Measurements from ENCODE around the gene TEX48. TPM values are rescaled to one million over a fixed set of nuclear protein-coding genes. Genes with fewer than 3 reads are reported as not detected.

The TEX48 gene
- total RNA-seq, 4 donors from 2014 or later, result not detected

DNA sequence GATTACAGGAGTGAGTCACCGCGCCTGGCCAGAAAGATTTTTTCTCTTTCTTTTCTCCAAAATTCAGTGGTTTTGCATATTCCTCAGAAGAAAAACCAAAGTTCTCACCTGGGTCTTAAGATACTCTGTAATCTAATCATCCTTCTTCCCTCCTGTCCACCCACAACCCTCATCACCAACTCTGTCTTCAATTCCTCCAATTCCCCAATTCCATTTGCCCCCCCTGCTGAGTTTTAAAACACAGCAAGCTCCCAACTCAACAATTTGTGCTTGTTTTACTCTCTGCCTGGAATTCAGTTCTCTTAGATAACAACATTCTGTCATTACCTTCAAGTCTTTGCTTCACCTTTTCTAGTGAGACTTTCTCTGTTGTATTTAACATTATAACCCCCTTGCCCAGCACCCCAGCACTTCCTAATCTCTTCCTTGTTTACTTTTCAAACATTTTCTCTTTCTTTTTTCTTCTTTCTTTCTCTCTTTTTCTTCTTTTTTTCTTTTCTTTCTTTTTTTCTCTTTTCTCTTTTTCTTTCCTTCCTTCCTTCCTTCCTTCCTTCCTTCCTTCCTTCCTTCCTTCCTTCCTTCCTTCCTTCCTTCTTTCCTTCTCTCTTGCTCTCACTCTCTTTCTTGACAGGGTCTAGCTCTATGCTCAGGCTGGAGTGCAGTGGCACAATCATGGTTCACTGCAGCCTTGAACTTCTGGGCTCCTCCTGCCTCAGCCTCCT is 7.8 kb downstream of the TEX48 start:
- WGBS, 2 donors, result 97 to 100% methylated on average over 2 of the region's 2 CpGs
- no peak for DNase-seq (ENCODE audit: low spot score in 2 of 2)
- intact Hi-C loops (cut with DNase I; ENCODE audit: low total_unique reads), result no loop called here
- no peak overlapping the region for H3K4me3 ChIP-seq (ENCODE audit: low read depth, poor library complexity, severe bottlenecking)
- TF ChIP-seq POLR2A (IDR thresholded peaks at IDR 0.05), result no peak
- TF ChIP-seq CTCF (IDR thresholded peaks at IDR 0.05), result no peak

GRCh38 chr9:114671605-114672004 is 10.4 kb downstream of the TEX48 start:
- H3K4me3 ChIP-seq (ENCODE audit: low read depth, poor library complexity, severe bottlenecking), result no peak overlapping the region
- intact Hi-C loops (cut with DNase I; ENCODE audit: low total_unique reads), result no loop called here
- TF ChIP-seq POLR2A (IDR thresholded peaks at IDR 0.05), result no peak
- TF ChIP-seq CTCF (IDR thresholded peaks at IDR 0.05), result no peak
- WGBS, 2 donors, result 40 to 50% methylated on average over 1 of the region's 1 CpG
- DNase-seq (ENCODE audit: low spot score in 2 of 2), result no peak

DNA sequence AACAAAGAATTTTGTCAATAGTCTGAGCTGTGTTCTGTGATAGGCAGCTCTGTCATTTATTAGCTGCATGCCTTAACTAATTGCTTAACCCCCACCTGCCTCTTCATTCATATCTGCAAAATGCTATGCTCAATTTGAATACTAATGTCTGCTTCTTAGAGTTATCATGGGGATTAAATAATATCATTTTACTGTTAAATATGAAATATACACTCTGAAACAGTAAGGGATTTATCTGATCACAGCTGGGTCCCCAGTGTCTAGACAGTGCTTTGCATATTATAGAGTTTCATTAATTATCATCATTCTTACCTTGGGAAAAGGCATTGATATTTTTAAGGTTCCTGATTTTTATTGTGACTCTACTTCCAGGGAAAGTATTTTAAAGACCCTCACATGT is 12.0 kb downstream of the TEX48 start:
- no peak overlapping the region for H3K4me3 ChIP-seq (ENCODE audit: low read depth, poor library complexity, severe bottlenecking)
- intact Hi-C loops (cut with DNase I; ENCODE audit: low total_unique reads), result no loop called here
- no peak for TF ChIP-seq POLR2A (IDR thresholded peaks at IDR 0.05)
- no peak for TF ChIP-seq CTCF (IDR thresholded peaks at IDR 0.05)
- DNase-seq (ENCODE audit: low spot score in 2 of 2), result no peak

DNA sequence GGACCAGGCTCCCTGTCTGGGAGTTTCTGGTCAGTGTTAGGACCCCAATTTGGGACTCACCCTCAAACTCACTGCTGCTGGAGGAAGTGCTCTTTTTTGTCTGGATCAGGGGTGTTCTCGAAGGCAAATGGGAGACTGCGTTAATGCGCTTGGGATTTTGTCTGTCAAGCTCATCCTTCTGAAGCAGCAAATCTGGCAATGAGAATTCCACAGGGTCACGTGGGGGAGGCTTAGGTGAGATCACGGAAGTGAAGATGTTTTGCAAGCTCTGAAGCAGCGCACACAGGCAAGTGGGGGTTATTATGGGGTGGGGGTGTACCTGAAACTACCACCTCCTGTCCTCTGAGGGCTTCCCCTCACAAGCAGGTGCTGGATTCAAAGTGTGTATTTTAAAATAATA is 13.8 kb downstream of the TEX48 start:
- 74 to 78% methylated on average over 6 of the region's 6 CpGs for WGBS, 2 donors
- intact Hi-C loops (cut with DNase I; ENCODE audit: low total_unique reads), result no loop called here
- TF ChIP-seq POLR2A (IDR thresholded peaks at IDR 0.05) (no peak), CTCF (IDR thresholded peaks at IDR 0.05) (no peak)
- no peak for DNase-seq (ENCODE audit: low spot score in 2 of 2)
- H3K4me3 ChIP-seq (ENCODE audit: low read depth, poor library complexity, severe bottlenecking), result no peak overlapping the region

DNA sequence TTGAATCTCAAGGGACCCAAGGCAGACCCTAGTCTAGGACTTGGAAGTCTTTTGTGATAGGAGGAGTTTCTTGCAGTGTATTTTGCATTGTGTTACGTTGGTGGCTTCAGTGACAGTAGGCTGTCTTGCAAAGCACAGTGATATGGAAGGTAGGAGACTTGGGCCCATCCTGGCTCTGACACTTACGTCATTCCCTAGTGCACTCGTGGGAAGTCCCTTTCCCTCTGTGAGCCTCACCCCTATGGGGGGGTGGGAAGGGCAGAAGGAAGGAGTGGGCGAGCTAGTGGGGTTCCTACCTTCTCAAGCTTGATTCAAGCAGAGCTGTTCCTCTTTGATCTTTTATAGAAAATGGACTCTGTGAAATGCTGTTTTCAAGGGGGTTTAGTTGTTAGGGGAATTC is 15.1 kb downstream of the TEX48 start:
- WGBS, 2 donors, result 63 to 84% methylated on average over 4 of the region's 4 CpGs
- no peak overlapping the region for H3K4me3 ChIP-seq (ENCODE audit: low read depth, poor library complexity, severe bottlenecking)
- intact Hi-C loops (cut with DNase I; ENCODE audit: low total_unique reads), result no loop called here
- no peak for TF ChIP-seq POLR2A (IDR thresholded peaks at IDR 0.05)
- no peak for TF ChIP-seq CTCF (IDR thresholded peaks at IDR 0.05)
- no peak for DNase-seq (ENCODE audit: low spot score in 2 of 2)

GRCh38 chr9:114666401-114666800 is 15.6 kb downstream of the TEX48 start:
- H3K4me3 ChIP-seq (ENCODE audit: low read depth, poor library complexity, severe bottlenecking), result no peak overlapping the region
- intact Hi-C loops (cut with DNase I; ENCODE audit: low total_unique reads), result no loop called here
- no peak for TF ChIP-seq POLR2A (IDR thresholded peaks at IDR 0.05)
- DNase-seq (ENCODE audit: low spot score in 2 of 2), result no peak
- WGBS, 2 donors, result 95 to 97% methylated on average over 5 of the region's 5 CpGs

All from lower leg skin (tissue), 4 donors.